ENCODE data around the gene EYA3.

DNA sequence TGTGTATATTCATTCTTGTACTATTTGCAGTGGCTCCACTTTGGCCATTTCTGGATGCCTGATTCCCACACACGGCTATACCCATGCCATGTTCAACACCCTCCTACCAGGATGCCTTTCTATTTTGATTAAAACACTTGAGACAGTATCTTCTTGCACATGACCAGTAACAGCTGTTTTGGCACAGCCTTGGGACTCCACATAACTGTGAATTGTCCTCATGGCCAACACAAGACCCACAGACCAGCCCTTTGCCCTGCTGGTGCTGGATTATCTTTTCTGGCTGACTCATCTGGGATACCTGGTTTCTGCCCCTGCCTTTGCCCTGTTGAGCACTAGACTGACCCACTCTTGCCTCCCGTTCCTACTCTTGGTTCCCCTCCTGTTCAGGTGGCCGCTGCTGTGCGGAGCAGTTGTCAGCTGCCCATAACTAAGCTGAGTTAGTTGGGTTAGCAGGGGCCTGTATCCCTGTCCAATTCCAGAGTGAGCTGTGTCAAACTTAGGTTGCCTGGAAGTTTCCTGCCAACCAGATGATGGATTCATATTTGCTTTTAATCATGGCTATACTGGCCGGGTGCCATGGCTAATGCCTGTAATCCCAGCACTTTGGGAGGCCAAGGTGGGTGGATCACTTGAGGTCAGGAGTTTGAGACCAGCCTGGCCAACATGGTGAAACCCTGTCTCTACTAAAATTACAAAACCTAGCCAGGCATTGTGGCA lies 10.8 kb upstream of the EYA3 start:
- TF ChIP-seq, protein P1, sequence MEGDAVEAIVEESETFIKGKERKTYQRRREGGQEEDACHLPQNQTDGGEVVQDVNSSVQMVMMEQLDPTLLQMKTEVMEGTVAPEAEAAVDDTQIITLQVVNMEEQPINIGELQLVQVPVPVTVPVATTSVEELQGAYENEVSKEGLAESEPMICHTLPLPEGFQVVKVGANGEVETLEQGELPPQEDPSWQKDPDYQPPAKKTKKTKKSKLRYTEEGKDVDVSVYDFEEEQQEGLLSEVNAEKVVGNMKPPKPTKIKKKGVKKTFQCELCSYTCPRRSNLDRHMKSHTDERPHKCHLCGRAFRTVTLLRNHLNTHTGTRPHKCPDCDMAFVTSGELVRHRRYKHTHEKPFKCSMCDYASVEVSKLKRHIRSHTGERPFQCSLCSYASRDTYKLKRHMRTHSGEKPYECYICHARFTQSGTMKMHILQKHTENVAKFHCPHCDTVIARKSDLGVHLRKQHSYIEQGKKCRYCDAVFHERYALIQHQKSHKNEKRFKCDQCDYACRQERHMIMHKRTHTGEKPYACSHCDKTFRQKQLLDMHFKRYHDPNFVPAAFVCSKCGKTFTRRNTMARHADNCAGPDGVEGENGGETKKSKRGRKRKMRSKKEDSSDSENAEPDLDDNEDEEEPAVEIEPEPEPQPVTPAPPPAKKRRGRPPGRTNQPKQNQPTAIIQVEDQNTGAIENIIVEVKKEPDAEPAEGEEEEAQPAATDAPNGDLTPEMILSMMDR (IDR thresholded peaks at IDR 0.05), result no peak
- TF ChIP-seq POLR2A (IDR thresholded peaks at IDR 0.05), result no peak

Data from esophagus squamous epithelium (tissue), 4 donors.